GM18526 (cell line): ENCODE results near the gene FREY1.

Source experiments
- POLR2A ChIP-seq: IDR thresholded peaks from 3 replicates; pipeline ENCODE4 v1.6.1; 2011; ENCODE audit not compliant: insufficient read length; ENCODE audit errors: extremely low read depth

Gene FREY1

DNA sequence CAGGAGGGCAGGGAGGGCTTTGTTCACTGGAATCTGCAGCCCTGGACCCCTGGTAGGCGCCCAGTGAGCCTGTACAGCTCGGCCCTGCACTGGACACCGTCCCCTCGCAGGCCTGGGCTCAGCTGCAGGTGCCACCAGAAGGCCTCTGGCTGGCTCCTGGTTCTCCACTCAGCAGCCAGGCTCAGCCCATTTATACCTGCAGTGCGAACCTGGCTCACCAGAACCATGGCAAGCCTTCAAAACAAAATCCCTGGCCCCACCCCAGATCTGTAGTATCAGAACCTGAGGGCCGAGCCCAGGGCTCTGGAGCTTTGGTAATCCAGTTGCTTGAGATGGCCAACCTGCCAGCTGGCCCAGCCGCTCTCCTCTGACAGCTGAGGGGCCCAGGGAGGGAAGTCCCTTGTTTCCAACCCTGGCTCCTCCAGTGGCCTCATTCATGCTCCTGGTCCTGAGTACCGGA lies 870 bp upstream of the FREY1 start:
- no peak for TF ChIP-seq POLR2A

DNA sequence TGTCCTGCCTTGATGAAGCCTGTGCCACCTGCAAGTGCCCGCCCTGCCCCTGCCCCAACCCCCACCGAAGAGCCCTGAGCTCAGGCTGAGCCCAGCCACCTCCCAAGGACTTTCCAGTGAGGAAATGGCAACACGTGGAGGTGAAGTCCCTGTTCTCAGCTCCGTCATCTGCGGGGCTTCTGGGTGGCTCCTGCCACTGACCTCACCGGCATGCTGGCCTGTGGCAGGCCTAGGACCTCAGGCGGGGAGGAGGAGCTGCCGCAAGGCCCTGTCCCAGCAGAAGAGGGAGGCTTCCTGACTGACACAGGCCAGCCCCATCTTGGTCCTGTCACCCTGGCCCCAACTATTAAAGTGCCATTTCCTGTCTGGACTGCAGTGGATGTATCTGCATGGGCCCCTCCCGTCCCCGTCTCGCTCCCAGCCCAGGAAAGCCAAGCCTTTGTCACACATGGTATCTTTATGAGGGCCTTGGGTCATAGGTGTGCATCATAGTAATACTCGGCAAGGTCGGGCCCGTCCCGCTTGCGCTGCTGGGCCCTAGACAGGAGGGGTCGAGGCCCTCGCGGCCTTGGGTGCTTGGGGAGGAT lies 882 bp downstream of the FREY1 start:
- no peak for TF ChIP-seq POLR2A

DNA sequence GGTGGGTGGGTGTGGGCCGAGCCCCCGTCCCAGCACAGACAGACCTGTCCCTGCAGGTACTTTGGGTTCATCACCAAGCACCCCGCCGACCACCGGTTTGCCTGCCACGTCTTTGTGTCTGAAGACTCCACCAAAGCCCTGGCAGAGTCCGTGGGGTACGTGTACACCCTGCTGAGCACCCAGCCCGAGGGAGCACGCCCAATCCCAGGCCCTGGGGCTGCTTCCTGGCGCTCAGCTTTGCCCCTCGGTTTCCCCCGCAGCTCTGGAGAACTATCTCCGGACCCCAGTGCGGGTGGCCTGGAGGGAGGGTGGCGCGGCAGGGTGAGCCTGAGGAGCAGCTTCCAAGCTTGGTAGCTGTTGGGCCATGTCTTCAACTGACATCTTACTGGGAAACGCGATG lies 2.0 kb downstream of the FREY1 start:
- no peak for TF ChIP-seq POLR2A

DNA sequence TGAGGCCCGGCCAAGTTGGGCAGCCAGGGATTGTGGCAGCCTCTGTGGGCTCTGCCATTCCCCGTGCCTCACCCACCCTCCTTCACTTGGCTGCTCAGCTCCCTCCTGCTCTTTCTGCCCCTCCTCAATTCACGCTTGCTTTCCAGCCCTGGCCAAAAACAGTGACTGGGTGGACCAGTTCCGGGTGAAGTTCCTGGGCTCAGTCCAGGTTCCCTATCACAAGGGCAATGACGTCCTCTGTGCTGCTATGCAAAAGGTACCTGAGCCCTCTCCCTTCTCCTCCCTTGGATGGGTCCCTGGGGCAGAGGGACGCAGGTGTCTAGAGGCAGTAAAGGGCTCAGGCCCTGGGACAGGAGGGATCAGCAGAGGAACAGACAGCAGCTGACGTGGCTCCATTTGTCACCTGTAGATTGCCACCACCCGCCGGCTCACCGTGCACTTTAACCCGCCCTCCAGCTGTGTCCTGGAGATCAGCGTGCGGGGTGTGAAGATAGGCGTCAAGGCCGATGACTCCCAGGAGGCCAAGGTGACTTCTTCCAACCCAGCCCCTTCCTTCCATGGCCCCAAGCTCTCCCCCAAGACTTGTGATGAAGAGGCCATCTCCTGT lies 2.7 kb downstream of the FREY1 start:
- no peak for TF ChIP-seq POLR2A

DNA sequence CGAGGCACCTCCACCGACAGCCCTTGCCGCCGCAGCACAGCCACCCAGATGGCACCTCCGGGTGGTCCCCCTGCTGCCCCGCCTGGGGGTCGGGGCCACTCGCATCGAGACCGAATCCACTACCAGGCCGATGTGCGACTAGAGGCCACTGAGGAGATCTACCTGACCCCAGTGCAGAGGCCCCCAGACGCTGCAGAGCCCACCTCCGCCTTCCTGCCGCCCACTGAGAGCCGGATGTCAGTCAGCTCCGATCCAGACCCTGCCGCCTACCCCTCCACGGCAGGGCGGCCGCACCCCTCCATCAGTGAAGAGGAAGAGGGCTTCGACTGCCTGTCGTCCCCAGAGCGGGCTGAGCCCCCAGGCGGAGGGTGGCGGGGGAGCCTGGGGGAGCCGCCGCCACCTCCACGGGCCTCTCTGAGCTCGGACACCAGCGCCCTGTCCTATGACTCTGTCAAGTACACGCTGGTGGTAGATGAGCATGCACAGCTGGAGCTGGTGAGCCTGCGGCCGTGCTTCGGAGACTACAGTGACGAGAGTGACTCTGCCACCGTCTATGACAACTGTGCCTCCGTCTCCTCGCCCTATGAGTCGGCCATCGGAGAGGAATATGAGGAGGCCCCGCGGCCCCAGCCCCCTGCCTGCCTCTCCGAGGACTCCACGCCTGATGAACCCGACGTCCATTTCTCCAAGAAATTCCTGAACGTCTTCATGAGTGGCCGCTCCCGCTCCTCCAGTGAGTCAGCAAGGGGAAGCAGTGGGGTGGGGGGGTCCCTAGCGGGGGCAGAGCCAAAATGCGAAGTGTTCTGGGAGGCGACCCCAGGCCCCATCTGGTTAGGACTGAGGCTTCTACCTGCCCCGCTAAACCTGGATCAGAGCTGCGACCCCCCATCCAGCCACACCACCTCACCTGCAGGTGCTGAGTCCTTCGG lies 4.4 kb downstream of the FREY1 start:
- no peak for TF ChIP-seq POLR2A

DNA sequence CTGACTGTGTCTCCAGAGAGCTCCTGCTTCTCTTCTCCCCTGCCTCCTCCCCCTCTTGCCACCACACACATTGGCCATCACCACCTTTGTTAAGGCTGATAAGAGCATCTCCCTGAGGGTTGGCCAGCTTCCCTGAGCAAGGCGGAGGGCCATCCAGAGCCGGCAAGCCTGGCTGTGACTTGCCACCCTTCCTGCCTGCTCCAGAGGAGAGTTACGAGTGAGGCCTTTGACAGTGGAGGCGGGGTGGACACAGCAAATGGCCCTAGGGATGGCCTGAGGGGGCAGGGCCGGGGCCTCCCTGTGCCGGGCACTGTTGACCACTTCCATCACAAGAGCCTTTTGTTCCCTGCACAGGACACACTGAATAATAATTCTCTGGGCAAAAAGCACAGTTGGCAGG lies 5.4 kb downstream of the FREY1 start:
- no peak for TF ChIP-seq POLR2A

DNA sequence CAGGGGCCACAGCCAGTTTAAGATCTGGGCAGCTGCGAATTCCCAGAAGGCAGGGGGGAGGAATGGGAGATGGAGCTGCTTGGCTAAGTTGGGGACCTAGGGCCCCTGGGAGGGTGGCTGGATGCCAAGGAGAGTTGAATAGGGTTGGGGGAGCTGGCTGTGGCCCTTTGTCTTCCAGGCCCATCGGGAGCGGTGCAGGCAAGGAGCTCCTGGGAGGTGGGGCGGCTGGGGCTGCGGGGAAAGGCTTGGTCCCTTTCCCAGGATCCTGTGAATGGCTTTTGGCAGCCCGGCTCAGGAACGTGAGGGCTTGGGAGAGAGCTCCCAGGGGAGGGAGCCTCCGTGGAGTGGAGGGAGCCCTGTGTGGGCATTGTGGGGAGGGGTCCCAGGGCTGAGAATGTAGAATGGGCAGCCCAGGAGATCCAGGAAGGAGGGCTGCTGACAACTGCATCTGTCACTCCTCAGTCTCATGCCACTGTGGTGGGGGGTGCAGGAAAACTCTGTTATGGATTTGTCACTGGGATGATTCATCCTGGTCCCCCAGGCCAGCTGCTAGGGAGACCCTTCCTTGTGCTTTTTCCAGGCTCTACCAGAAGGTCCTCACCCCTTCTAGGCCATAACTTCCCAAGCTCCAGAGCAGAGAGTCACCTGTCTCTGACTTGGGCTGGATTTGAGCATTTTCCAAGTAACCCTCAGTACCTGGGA lies 6.0 kb downstream of the FREY1 start:
- TF ChIP-seq POLR2A: no peak

DNA sequence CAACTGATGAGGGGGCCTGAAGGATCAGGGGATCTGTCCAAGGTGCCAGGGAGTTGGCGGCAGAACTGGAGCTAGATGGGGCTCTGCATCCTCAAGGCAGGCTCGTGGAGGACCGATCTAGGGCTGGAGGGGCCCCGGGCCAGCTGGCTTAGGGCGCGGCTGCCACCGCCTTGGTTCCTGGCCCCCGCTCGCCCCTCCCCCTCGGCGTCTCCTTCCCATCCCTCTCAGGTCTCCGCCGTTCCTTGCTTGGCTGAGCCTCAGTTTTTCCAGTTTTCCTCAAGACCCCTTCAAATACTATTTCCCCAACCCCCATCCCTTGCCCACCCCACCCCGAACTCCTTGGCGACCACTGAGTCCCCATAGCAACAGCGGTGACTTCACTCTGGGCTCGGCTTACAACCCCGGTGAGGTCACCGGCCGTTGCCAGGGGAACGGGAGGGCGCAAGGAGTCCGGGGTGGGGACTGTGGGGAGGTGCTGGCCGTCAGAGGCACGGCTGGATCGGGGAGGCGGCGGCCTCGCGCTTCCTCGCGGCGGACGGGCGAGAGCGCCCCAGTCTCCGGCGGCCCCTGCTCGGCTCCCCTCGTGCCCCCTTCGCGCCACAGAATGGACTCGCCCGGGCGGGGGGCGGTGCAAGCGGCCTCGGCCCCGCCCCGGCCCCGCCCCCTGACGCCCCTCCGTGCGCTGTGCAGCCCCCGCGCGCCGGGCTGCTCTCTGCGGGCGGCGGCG lies 7.5 kb downstream of the FREY1 start:
- TF ChIP-seq POLR2A: no peak

DNA sequence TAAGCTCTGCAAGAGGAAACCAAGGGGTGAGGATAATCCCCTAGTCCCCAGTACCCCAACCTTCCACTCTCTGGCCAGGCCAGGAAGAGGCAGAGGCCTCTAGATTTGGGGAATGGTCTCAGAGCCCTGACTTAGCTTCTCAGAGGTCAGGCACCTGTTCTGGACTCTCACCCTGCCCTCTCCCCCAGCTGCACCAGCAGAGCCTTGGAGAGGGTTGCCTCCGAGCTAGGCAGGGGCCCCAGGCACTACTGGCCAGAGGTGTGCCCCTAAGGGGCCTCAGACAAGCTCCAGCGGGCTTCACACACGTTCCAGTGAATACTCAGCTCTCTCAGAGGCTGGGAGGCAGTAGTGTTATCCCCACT lies 8.0 kb downstream of the FREY1 start:
- TF ChIP-seq POLR2A: no peak

DNA sequence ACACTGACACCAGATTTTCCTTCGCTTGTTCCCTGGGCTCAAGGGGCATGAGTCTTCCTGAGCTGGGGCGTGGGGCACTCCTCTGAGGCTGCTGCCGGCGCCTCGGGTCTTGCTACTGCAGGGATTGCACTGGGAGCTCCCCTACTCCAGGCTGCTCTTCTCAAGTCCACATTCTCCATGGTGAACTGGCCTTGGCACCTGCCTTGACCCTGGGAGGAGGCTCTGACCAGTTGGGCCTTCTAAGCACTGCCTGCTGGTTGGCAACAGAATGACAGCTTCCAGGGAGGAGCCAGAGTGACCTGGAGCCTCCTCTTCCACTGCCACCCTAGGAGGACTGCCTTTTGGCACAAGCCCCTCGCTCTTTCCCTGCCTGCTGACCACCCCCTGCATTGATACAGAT lies 9.5 kb downstream of the FREY1 start:
- no peak for TF ChIP-seq POLR2A

DNA sequence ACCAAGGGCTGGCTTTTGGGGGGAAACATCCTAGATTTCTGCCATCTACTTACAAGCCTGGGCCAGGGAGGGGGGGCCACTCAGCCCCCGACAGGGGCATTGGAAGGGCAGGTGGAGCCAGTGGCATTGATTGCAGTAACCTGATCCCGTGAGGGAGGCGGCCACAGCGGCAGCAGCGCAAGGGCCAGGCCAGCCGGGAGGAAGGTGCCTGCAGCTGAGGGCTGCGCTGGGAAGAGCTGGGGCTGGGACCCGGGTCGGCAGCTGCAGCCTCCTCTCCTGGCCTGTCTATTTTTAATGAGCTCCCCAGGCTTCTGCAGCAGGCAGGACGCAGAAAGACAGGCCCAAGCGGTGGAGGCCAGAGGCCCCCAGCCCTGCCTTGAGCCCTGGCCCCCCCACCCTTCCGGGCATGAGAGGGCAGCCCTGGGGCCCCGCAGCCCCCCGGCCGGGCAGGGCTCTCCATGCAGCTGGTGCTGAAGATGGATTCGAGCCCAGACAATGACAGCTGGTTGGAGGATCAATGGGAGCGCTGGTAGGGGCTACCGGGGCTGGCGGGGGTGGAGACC lies 10.6 kb downstream of the FREY1 start:
- TF ChIP-seq POLR2A: no peak

DNA sequence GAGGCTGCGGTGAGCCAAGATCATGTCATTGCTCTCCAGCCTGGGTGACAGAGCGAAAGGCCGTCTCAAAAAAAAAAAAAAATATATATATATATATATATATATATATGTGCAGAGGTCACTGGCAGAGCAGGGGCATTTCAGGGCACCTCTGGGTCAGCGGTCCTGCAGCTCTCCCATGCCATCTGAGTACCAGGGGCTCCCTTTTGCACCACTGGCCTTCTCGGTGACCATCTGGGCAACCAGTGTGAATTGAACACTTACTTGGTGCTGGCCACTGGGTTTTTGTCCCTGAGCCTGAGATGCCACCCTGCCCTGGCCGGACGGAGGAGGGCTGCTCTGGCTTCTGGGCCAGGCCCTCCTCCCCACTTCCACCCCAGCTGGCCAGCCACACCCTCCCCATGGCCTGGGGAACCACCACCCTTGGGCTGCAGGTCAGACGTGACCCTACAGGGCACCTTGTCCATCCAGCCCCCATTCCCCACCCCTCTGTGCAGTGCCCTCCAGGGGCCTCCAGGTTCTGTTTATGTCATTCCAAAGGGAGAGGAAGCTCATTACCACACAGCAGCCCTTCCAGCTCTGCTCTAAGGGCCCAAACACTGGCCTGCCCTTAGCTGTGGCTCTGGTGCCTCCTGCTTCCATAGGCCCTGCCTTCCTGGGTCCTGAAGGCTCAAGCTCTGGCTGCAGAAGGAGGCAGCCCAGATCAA lies 11.4 kb downstream of the FREY1 start:
- TF ChIP-seq POLR2A: no peak

DNA sequence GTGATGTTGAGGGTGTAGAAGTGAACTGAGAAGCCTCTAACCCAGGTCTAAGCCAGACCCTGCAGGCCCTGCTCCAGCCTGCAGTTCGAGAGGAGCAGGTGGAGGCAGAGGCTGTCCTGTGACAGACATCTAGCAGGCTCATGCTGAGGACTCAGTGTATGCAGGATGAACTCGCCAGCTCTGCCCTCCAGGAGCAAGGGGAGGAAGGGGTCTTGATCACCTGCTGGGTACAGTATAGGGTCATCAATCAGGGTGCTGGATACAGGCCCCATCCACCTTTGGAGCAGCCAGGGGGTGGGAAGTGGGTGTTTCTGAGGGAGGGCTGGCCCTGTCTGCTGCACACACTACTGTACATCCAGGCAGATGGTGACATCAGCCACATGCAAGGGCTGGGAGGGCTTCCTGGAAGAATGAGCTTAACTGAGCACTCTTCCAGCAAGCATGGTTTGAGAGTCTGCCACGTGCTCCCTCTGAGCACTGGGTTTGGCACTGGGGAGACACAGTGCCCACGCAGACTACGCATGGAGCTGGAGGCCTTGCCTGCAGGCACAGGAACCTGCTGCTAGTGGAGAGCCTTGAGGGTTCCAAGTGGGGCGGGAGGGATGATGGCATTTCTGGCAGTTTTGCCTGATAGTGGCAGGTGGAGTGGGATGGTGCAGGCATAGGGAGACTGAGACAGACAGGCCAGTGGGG lies 12.4 kb downstream of the FREY1 start:
- TF ChIP-seq POLR2A: no peak

DNA sequence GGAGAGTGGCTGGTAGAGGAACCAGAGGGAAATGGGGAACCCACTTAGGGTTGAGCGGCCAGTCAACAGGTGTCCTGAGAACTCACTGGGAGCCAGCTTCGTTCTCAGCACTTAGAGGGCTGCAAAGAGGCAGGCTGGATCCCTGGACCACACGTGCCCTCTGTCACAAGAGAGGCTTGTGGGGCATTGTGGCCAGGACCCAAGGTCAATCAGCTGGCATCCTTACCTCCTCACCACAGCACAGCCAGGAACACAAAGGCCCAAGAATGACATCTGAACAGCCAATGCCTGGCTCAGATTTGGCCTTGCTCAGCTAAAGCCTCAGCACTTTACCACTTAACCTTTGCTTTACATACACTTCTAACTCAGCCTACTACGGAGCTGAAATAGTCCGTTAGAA lies 14.2 kb downstream of the FREY1 start:
- no peak for TF ChIP-seq POLR2A
